Measurements from ENCODE around the gene STK32C.

DNA sequence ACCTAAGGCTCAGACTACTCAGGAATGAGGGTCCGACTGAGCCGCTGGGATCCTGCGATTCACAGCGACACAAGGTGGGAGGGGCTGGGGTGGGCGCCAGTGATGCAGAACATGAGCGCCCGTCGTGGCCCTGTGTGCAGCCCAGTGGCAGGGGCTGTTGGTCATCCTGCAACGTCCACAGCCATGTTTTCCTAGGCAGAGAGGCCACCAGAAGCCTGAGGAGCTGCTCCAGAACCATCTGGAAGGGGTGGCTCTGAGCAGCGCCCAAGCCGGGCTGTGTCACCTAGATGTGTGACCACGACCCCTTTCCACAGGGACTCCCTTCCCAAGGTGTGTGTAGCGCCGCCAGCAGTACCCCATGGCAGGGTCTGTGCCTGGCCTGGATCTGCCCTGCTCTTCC is 96.5 kb downstream of the STK32C start:
- TF ChIP-seq POLR2A (IDR thresholded peaks at IDR 0.05) (no peak), POLR2AphosphoS5 (IDR thresholded peaks at IDR 0.05) (no peak)
- TF ChIP-seq, protein P1, sequence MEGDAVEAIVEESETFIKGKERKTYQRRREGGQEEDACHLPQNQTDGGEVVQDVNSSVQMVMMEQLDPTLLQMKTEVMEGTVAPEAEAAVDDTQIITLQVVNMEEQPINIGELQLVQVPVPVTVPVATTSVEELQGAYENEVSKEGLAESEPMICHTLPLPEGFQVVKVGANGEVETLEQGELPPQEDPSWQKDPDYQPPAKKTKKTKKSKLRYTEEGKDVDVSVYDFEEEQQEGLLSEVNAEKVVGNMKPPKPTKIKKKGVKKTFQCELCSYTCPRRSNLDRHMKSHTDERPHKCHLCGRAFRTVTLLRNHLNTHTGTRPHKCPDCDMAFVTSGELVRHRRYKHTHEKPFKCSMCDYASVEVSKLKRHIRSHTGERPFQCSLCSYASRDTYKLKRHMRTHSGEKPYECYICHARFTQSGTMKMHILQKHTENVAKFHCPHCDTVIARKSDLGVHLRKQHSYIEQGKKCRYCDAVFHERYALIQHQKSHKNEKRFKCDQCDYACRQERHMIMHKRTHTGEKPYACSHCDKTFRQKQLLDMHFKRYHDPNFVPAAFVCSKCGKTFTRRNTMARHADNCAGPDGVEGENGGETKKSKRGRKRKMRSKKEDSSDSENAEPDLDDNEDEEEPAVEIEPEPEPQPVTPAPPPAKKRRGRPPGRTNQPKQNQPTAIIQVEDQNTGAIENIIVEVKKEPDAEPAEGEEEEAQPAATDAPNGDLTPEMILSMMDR (IDR thresholded peaks at IDR 0.05) = no peak
